ENCODE measurements around the gene ATP5MC3.
A peak's percentile ranks its signal among the peaks of the same experiment; 100 is the strongest.

The ATP5MC3 gene

DNA sequence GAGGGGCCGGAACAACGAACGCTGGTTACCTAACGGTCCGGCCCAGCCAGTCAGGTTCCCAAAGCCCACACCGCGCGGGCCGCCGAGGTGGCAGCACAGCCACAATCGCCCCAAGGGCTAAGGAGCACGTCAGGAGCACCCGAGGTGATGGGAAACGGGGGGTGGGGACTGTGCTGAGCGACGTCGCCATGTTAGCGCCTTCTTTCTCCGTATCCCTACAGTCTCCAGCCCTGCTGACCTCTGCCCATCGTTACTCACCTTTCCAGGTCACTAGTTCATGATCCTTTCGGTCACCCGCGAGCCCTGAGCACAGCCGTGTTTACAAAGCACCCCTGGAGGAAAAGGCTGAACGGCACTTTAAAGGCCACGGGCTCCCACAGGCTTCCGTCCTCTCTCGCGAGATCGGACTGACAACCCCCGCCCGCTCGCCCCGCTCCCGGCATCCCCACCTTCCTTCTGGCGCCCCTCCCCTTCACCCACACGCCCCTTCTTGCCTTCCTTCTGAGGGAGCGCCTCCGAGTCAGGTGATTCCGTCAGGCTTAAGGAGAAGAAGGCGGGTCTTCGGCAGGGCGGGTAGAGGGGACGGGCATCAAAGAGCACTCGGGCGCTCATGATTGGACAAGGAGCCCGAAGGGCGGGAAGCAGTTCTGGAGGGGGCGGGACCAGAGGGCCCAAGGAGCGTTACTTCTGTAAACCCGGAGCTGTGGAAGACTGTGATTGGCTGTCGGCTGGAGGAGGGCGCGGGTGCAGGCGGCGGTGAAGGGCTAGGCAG is 13.5 kb downstream of the ATP5MC3 start, which contains the start of gene ATF2:
Gene ATF2 (minus strand): TSS at position 412 of the 772 bp plus-strand sequence. CDS start 31,760 bp downstream, outside the sequence.
- DNase-seq, result peak; percentile 95

DNA sequence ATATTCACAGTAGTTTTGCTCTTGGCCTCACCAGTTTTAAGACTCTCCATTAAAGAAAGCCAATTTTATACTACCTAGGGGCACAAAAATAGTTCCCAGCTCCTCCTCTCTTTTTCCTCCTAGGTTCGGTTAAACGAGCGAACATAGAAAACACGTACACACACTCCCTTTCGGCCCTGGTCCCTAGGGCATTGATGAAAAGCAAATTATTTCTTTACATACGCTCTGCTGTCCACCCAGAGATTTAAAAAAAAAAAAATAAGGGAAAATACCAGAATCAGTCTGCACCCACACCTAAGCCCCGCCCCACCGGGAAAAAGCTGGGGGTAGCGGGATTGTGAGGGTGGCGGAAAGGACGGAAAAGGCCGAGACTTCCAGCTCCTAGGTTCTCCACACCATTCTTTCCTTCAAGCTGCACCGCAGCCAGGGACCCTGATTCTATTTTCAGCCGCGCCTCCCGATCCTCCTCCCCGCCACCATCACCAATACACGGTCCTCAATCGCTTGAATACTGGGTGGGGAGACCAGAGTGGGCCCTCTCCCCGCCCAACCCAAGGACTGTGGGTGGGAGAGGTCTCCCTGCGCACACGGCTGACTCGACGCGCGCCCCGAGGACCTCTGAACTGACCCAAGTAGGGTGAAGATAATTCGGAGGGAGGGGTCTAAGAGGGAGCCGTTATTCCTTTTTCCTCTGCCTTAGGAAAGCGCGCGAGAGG is 14.3 kb downstream of the ATP5MC3 start:
- DNase-seq, result peak; percentile 34

DNA sequence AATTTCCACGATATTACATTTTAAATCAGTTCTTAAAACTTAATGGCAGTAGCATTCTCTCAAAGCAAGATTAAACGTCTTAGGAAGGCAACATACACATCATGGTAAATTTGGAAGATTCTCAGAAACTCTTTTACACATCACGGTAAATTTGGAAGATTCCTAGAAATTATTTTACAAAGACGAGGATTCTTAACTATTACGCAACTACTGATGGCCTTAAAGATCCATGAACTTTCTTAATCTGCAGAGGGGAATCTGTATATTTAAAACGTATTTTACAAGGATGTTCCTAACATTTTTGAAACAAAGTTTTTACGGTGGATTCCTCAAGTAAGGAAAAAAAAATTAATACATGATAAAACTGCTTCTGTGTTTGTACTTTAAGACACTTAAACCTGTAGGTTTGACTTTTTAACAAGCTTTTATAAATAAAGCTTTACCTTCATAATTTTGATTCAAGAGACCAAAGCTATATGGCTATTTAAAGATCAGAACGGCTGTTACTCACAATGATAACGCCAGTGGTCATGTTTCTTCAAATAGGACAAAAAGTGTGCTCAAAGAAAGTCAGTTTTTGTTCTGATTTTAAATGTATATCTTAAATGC is 15.2 kb downstream of the ATP5MC3 start:
- DNase-seq, result no peak

DNA sequence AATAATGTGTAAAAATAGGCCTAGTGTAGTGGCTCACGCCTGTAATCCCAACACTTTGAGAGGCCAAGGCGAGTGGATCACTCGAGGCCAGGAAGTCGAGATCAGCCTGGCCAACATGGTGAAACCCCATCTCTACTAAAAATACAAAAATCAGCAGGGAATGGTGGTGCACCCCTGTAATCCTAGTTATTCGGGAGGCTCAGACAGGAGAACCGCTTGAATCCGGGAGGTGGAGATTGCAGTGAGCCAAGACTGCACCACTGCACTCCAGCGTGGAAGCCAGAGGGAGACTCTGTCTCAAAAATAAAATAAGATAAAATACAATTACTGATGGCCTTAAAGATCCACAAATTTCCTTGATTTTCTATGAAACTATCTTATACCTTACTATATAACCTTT is 17.3 kb downstream of the ATP5MC3 start:
- DNase-seq, result no peak

DNA sequence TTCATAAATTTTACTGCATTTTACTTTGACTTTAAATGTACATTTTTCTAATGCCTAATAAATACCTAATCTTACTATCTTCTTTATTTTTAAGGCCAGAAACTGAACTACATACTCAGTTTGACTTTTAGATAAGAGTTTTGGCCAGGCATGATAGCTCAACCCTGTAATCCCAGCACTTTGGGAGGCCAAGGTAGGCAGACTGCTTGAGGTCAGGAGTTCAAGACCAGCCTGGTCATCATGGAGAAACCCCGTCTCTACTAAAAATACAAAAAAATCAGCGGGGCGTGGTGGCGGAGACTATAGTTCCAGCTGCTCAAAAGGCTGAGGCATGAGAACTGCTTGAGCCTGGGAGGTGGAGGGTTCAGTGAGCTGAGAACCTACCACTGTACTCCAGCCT is 22.6 kb downstream of the ATP5MC3 start:
- no peak for DNase-seq

DNA sequence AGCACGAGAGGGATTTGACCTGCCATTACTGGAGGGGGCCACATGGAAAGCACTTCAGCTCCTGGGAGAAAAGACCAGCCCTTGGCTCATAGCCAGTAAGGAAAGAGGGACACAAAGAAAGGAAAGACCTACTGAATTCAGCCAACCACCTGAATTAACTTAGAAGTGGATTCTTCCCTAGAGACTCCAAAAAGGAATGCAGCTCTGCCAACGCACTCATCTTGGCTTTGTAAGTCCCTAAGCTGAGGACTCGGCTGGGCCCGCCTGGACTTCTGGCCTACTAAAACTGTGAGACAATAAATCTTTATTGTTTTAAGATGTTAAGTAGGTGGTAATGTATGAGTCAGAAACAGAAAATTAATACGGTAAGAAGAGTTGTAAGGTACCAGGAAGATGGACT is 25.0 kb downstream of the ATP5MC3 start:
- DNase-seq, result no peak

DNA sequence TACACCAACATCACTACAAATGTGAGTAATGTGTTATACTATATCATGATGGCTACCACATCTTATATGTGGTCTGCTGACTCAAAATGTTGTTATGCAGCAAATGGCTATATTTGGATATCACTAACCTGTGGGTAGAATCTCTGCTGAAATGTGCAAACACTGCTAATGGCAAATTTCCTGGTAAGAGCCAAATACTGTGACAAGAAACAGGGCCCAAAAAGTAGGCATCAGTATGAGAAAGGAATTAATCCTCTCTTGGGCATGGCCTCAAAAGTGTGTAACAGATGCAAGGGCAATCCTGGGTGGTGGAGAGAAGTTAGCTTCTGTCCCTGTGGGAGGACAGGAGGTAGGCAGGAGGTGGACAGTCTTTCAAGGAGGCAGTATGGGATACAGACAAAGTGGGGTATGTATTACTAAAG is 26.8 kb downstream of the ATP5MC3 start:
- no peak for DNase-seq

DNA sequence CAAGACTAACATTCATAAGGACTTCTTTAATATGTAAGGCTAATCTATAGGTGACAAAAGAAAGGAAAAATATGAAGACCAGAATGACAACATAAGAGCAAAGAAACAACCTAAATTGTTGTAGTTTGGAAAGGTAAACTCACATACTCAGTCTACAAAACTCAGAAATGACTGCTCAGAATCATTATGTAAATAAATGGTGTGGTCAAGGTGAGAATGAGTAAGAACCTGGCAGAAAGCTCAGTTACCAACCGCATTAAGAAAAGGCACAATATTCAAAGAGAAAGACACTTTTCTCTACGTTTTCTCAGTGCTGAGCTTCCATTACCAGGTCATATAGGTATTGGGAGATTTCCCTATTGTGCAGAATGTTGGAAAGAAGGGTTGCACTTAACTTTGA is 29.3 kb downstream of the ATP5MC3 start:
- no peak for DNase-seq

DNA sequence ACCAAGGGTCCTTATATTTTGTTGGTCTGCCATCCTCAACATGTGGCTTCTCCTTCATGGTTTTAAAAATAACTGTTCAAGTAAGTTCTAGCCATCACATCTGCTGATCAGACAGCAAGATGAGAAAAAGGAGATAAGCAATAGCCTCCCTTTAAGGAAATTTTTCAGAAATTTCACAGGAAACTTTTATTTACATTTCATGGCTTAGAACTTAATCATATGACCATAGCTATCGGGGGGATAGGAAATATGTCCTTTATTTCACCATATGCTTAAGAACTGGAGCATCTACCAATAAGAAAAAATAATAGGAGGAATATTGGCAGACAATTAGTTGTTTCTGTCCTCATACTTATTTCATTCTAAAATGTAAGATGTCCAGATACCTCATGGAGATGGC is 29.7 kb downstream of the ATP5MC3 start:
- DNase-seq, result no peak

DNA sequence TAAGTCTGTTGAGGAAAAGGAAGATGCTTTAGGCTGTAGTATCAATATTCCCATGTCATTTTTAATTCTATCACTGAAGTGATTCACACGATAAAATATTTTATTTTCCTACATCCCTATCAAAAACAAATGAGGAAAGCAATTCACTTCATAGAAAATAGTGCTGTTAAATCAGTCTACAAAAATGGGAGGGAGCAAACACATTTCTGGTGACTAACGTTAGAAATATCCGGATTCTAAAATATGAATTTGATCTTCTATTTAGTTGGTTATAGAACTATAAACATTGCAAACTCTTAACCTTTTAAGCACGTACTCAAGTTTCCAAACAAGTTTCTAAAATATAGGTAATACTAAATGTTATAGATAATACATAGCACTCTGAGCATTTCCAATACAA is 34.3 kb downstream of the ATP5MC3 start:
- DNase-seq, result no peak

DNA sequence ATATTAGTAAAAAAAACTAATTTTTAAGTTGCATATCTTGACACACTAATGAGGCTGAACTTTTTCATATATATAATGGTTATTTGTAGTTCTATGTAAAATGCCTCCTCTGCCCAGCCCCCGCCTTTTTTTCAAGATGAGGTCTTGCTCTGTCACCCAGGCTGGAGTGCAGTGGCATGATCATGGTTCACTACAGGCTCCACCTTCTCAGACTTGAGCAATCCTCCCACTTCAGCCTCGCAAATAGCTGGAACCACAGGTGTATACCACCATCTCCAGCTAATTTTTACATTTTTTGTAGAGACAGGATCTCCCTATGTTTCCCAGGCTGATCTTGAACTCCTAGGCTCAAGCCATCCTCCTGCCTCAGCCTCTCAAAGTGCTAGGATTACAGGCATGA is 37.8 kb downstream of the ATP5MC3 start:
- DNase-seq, result no peak

DNA sequence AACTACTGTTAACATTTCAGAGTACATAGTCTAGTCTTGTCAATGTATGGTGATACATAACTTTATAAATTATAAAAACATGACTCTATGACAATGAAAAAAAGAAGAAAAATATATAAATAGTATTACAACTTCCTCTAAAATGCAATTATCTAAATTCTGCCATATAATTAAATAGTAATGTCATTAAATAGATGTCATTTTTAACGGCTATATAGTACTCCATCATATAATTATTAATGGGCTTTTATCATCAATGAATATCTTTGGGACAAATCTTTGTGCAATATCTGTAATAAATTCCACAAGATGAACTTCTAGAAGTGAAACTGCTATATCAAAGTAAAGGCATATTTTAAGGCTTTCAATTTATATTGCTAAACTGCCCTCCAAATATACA is 38.3 kb downstream of the ATP5MC3 start:
- DNase-seq, result no peak

DNA sequence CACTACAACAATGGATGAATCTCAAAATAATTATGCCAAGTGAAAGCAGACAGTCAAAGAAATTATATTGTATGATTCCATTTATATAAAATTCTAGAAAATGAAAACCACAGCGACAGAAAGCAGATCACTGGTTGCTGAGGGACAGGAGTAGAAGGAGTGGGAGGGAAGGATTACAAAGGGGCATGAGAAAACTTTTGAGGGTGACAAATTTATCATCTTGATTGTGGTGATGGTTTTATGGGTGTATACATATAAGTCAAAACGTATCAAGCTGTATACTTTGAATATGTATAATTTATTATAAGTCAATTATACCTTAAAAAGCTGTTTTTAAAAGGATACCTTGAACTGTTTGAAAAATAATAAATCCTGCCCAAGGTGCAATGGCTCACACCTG is 41.2 kb downstream of the ATP5MC3 start:
- no peak for DNase-seq

DNA sequence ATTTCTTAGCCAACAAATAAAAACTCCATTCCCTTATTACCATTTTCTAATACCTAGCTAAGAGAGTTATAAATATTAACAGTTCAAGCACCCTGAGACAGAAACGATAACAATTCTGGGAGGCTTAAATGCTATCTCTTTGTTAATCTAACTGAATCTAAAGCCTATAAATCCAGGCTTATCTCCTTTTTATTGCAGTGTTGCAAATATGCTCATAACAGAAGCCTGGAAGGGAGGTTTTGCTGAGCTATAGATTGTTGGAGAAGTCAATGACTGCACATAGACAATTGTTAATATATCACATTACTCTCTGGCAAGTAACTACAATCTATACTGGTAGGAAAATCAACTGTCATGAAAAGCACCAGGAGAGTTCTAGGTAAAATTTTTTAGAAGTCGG is 43.7 kb downstream of the ATP5MC3 start:
- no peak for DNase-seq

DNA sequence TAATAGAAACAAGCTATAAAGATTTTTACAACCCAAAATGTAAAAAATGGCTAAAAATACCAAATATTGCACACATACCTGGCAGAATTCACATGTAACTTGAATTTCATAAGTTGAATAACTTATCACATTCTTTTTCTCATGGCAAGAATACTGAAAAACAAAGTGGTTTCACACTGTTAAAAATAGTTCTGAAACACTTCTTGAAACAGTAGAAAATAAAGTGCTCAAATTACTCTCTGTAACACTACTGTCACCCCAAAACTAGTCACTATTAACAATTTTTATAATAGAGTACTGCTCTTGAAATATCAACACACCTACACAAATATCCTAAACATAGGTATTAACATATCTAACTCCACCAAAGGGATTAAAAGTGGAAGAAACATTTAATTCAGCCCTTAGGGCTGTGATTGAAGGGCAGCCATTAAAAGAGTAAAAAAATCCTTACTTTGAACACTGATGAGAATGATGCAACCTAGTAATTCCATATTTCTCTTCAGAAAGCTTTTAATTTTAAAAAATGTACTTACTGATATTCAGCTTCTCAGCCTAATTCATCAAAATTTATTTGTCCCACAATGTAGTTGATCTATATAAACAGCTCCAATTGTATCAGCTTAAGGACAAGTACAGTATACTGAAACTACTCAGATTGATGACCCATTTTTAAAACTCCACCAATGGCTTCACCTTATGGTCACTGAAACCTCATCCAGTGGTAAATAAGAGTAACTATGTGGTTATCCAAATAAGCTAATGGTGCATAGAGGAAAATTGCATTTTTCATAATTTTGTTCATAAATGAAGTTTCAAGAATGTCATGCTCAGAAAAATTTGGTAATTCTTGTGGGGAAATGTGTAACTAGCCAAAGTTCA is 44.9 kb downstream of the ATP5MC3 start:
- no peak for DNase-seq

DNA sequence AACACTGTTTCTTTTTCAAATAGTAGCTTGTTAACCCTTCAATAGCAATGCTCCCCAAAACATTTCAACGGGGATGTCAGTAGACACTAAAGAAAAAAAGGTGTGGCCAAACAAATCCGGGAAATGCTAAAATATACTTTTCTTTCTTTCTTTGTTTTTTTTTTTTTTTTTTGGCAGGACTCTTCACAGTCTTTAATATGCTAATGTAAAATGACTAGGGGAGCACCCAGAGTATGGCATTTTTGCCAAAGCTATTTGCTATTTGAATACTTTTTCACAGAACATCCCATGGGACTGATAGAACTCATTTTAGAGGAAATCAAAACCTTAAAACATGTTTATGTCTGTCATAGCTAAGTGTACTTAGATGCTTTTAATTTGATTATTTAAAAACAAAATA is 45.6 kb downstream of the ATP5MC3 start:
- no peak for DNase-seq

DNA sequence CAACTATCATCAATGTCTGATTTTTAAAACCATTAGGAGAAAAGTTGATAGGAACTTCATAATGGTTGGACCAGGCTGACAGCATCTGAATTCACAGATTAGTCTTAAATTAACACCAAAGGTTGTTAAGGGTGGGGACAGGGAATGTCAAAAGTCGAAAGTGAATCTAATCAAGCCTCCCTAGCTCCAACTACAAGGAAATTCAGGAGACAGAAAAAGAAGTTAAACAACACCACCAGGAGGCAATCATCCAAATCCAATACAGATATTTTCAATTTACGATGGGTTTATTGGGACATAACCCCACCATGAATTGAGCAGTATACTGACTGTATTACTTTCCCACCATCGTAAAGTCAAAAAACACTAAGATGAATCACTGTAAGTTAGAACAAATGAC is 46.3 kb downstream of the ATP5MC3 start:
- DNase-seq, result no peak

DNA sequence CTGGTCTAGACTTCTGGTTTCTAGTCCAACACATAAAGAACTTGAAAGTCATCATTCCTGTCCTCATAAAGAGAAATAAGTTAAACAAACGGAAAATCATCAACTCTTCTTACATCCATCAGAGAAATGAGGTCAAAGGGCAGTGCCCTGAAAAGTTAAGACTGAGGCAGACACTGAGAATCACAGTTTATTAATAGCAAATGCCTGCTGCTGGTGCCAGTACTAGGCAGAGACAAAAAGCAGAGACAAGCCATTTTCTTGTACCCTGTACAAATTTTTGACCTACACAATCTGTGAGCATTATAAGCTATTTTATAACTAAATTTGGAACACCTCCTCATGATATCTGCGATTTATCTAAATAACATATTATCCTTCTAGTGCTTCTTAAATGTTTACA is 50.3 kb downstream of the ATP5MC3 start:
- DNase-seq, result no peak

DNA sequence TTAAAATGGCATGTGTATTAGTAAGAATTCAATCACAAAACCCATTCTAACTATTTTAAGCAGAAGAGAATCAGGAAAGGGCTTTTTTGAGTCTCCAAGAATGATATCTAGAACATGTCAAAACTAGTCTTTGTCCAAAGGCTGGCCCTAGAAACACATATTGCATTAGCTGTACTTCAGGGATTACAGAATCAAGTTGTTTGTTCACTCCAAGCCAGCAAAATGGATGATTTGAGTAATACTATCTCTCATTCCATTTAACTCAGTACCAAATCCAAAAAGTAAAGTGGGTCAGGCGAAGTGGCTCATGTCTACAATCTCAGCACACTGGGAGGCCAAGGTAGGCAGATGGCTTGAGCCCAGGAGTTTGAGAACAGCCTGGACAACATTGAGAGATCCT is 54.8 kb downstream of the ATP5MC3 start:
- DNase-seq, result no peak
